OCI-LY1 (cell line): ENCODE data around the gene LDLRAD3.

Source experiments
- H2AFZ ChIP-seq: fragments of 200-600 bp; sonication (generic), shearing (Covaris generic); 2 replicates; pipeline ENCODE4 v1.6.0; 2014; ENCODE audit warnings: antibody characterized with exemption, mild to moderate bottlenecking, low read length
- H3F3A ChIP-seq: fragments of 200-600 bp; sonication (generic), shearing (Covaris generic); 2 replicates; pipeline ENCODE4 v1.6.0; 2014; ENCODE audit warnings: mild to moderate bottlenecking, antibody characterized with exemption, low read length, moderate library complexity; ENCODE audit not compliant: insufficient read depth
- H3K27ac ChIP-seq: fragments of 200-600 bp; sonication (generic); 2 replicates; pipeline ENCODE4 v1.5.1; 2014; ENCODE audit warnings: low read length, mixed run types, mild to moderate bottlenecking, low read depth; ENCODE audit not compliant: poor library complexity, severe bottlenecking
- H3K27me3 ChIP-seq: fragments of 200-600 bp; sonication (generic); 2 replicates; pipeline ENCODE4 v1.6.0; 2014; ENCODE audit warnings: antibody characterized with exemption, mild to moderate bottlenecking, low read length, moderate library complexity; ENCODE audit not compliant: insufficient read depth
- H3K36me3 ChIP-seq: fragments of 200-600 bp; sonication (generic); 2 replicates; pipeline ENCODE4 v1.6.1; 2014; ENCODE audit warnings: mild to moderate bottlenecking, antibody characterized with exemption, low read length, moderate library complexity, mixed read lengths; ENCODE audit not compliant: insufficient read depth
- H3K4me1 ChIP-seq: fragments of 200-600 bp; sonication (generic); 2 replicates; pipeline ENCODE4 v1.5.1; 2014; ENCODE audit warnings: mild to moderate bottlenecking, low read length, moderate library complexity; ENCODE audit not compliant: insufficient read depth, severe bottlenecking
- H3K4me2 ChIP-seq: fragments of 200-600 bp; sonication (generic), shearing (Covaris generic); 2 replicates; pipeline ENCODE4 v1.6.1; 2014; ENCODE audit warnings: low read length
- H3K4me3 ChIP-seq: fragments of 200-600 bp; sonication (generic); 2 replicates; pipeline ENCODE4 v1.5.1; 2014; ENCODE audit warnings: low read length, low read depth, mild to moderate bottlenecking, mixed read lengths; ENCODE audit not compliant: poor library complexity, severe bottlenecking
- H3K79me2 ChIP-seq: fragments of 200-600 bp; shearing (Covaris generic); 2 replicates; pipeline ENCODE4 v1.6.1; 2016; ENCODE audit warnings: mixed run types, low read length, mixed read lengths; ENCODE audit not compliant: insufficient read depth
- H3K9ac ChIP-seq: fragments of 200-600 bp; sonication (generic), shearing (Covaris generic); 2 replicates; pipeline ENCODE4 v1.6.1; 2014; ENCODE audit warnings: mild to moderate bottlenecking, low read length, mixed read lengths
- H3K9me2 ChIP-seq: fragments of 200-600 bp; sonication (generic), shearing (Covaris generic); 2 replicates; pipeline ENCODE4 v1.6.1; 2014; ENCODE audit warnings: low read depth, mild to moderate bottlenecking, low read length, mixed read lengths
- H3K9me3 ChIP-seq: fragments of 200-600 bp; shearing (Covaris generic); 2 replicates; pipeline ENCODE4 v1.6.1; 2014; ENCODE audit warnings: low read length, mixed read lengths
- H4K20me1 ChIP-seq: fragments of 200-600 bp; sonication (generic), shearing (Covaris generic); 2 replicates; pipeline ENCODE4 v1.6.0; 2016; ENCODE audit warnings: mild to moderate bottlenecking, low read length; ENCODE audit not compliant: insufficient read depth
- EZH2 ChIP-seq: fragments of 200-600 bp; sonication (generic), shearing (Covaris generic); IDR thresholded peaks from 2 replicates; pipeline ENCODE4 v1.8.0; 2017; ENCODE audit warnings: borderline replicate concordance, mixed run types, mild to moderate bottlenecking, antibody characterized with exemption, low read length, moderate library complexity, mixed read lengths
- TF ChIP-seq, protein P1 (sequence below): fragments of 200-600 bp; sonication (generic), shearing (Covaris generic); IDR thresholded peaks from 2 replicates; pipeline ENCODE4 v1.5.1; 2017; ENCODE audit warnings: mild to moderate bottlenecking, antibody characterized with exemption, low read length, moderate library complexity, mixed read lengths

Gene LDLRAD3

DNA sequence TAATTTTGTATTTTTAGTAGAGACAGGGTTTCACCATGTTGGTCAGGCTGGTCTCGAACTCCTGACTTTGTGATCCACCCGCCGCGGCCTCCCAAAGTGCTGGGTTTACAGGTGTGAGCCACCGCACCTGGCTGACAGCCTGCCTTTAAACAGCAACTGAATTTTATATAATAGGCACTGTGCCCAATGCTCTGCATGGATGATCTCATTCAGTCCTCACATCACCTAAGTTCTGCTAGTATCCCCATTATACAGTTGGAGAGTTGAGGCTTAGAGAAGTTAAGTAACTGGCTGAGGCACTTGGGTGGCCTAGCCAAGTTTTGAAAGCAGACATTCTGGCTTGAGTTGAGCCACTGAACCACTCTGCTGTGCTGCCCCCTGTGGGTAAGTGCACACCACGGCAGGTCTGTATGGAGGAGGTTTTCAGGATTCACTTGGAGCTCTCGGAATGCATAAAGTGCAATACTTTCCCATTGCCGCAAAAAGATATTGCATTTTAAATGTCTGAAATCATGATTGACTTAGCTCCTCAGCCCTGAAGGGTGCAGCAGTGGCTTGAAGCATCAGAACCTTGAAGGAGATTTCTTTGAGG is 112.4 kb downstream of the LDLRAD3 start:
- no peaks in the 10 kb centered on the region for H3K79me2 ChIP-seq
- no peak overlapping the region for H3K4me2 ChIP-seq
- TF ChIP-seq, protein P1, sequence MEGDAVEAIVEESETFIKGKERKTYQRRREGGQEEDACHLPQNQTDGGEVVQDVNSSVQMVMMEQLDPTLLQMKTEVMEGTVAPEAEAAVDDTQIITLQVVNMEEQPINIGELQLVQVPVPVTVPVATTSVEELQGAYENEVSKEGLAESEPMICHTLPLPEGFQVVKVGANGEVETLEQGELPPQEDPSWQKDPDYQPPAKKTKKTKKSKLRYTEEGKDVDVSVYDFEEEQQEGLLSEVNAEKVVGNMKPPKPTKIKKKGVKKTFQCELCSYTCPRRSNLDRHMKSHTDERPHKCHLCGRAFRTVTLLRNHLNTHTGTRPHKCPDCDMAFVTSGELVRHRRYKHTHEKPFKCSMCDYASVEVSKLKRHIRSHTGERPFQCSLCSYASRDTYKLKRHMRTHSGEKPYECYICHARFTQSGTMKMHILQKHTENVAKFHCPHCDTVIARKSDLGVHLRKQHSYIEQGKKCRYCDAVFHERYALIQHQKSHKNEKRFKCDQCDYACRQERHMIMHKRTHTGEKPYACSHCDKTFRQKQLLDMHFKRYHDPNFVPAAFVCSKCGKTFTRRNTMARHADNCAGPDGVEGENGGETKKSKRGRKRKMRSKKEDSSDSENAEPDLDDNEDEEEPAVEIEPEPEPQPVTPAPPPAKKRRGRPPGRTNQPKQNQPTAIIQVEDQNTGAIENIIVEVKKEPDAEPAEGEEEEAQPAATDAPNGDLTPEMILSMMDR = peak; percentile 50
- TF ChIP-seq EZH2 = no peak
- H3K9me3 ChIP-seq = no peaks in the 10 kb centered on the region
- no peak overlapping the region for H3K9ac ChIP-seq
- no peaks in the 10 kb centered on the region for H3K4me1 ChIP-seq
- H2AFZ ChIP-seq = no peak overlapping the region
- no peak overlapping the region for H3K4me3 ChIP-seq
- H3K9me2 ChIP-seq = no peaks in the 10 kb centered on the region
- H3K36me3 ChIP-seq = no peaks in the 10 kb centered on the region
- H4K20me1 ChIP-seq = no peaks in the 10 kb centered on the region
- no peak overlapping the region for H3K27ac ChIP-seq
- H3F3A ChIP-seq = no peaks in the 10 kb centered on the region
- no peaks in the 10 kb centered on the region for H3K27me3 ChIP-seq

DNA sequence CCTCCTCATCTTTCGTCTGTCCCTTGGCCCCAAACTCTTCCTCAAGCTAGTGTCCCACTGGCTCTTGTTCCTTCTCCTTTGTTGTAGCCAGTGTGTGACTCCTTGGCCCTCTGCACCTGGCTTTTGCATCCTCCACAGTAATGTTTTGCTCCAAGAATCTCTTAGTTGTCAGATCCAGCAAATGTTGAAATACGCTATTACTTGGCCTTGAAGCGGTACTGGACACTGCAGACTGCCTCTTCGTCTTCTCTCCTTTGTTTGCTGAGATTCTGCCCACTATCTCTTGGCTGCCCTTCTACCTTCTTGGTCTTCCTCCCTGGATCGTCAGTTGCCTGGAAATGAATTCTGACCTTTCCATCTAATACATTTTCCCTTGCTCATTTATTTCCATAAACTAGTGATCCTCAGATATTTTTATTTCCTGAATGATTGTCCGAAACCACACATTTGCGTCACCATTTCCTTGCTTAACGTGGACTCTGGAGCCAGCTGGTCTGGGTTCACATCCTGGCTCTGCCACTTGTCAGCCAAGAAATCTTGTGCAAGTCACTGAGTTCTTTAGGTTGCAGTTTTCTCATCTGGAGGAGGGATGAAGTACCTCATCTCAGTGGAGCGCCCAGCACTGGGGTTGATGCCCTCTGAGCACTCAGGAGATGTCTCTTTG is 113.6 kb downstream of the LDLRAD3 start:
- Histone ChIP-seq H3K36me3 (no peaks in the 10 kb centered on the region), H3K27me3 (no peaks in the 10 kb centered on the region), H3K4me1 (no peaks in the 10 kb centered on the region), H3K4me2 (no peak overlapping the region), H3K4me3 (no peak overlapping the region), H2AFZ (no peak overlapping the region), H3K9me3 (no peaks in the 10 kb centered on the region), H3K9ac (no peak overlapping the region), H3F3A (no peaks in the 10 kb centered on the region), H4K20me1 (no peaks in the 10 kb centered on the region), H3K27ac (no peak overlapping the region), H3K79me2 (no peaks in the 10 kb centered on the region), H3K9me2 (no peaks in the 10 kb centered on the region)
- TF ChIP-seq, protein P1 = no peak
- TF ChIP-seq EZH2 = no peak

DNA sequence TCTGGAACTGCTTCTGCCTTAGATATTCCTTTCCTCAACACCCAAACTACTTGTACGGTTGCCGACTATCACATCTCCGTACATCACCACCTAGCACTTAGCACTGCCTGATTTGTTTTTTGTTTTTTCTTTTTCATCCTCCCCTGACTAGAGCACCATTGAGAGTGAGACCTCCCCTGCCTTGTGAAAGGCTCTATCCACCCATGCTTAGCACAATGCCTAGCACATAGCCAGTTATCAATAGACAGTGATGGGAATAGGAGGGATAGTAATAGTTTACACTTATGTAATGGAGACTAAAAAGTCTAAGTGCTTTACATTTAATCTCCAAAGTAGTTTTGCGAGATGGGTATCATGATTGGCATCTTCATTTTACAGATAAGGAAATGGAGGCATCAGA is 115.8 kb downstream of the LDLRAD3 start:
- Histone ChIP-seq H3K4me2 (no peak overlapping the region), H3K79me2 (no peaks in the 10 kb centered on the region), H3K4me1 (no peaks in the 10 kb centered on the region), H3K27me3 (no peaks in the 10 kb centered on the region), H2AFZ (no peak overlapping the region), H3K4me3 (no peak overlapping the region), H3F3A (no peaks in the 10 kb centered on the region), H3K9me3 (no peaks in the 10 kb centered on the region), H4K20me1 (no peaks in the 10 kb centered on the region), H3K9ac (no peak overlapping the region), H3K9me2 (no peaks in the 10 kb centered on the region), H3K36me3 (no peaks in the 10 kb centered on the region), H3K27ac (no peak overlapping the region)
- TF ChIP-seq EZH2 = no peak
- TF ChIP-seq, protein P1 = no peak
